ENCODE results near the gene CTSO.

DNA sequence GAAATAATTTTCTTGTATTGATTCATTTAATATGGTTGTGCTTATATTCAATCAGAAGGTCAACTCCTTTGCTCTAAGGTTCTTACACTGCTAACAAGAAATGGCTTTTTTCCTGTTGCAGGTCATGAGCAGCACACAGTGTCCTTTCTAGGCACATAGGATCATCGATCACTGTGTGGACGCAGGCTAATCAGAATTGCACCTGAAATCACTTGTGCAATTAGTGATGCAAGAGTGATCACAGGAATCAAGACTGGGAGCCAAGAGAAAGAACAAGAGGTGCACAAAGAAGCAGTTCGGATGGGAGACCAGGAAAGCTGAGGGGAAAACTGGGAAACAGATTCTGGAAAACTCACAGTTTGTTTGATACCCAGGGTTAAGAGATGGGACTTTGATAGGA, 29.0 kb downstream of the CTSO start:
- TF ChIP-seq, protein P1, sequence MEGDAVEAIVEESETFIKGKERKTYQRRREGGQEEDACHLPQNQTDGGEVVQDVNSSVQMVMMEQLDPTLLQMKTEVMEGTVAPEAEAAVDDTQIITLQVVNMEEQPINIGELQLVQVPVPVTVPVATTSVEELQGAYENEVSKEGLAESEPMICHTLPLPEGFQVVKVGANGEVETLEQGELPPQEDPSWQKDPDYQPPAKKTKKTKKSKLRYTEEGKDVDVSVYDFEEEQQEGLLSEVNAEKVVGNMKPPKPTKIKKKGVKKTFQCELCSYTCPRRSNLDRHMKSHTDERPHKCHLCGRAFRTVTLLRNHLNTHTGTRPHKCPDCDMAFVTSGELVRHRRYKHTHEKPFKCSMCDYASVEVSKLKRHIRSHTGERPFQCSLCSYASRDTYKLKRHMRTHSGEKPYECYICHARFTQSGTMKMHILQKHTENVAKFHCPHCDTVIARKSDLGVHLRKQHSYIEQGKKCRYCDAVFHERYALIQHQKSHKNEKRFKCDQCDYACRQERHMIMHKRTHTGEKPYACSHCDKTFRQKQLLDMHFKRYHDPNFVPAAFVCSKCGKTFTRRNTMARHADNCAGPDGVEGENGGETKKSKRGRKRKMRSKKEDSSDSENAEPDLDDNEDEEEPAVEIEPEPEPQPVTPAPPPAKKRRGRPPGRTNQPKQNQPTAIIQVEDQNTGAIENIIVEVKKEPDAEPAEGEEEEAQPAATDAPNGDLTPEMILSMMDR (IDR thresholded peaks at IDR 0.05), result no peak
- no peak for TF ChIP-seq POLR2A (IDR thresholded peaks at IDR 0.05)
